ENCODE results near the gene PJA1.

DNA sequence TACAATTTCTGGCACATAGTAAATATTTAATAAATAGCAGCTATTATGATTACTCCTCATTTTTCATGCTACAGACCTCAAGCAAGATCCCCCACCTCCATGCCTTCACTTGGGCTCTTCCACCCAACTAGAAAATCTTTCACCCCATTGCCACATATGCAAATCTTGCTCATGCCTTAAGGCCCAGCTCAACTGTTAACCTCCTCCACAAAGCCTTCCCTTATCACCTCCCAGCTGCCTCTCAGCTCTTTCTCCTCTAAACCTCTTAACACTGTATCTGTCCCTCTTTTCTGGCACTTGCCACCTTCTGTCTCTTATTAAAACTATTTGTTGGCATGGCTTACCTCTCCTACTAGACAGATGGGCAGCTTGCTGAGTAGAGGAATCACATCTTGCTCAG lies 51.5 kb downstream of the PJA1 start:
- TF ChIP-seq CTCF (IDR thresholded peaks at IDR 0.05): no peak
- no peak for TF ChIP-seq POLR2AphosphoS5 (IDR thresholded peaks at IDR 0.05)
- no peak for TF ChIP-seq POLR2A (IDR thresholded peaks at IDR 0.05)

Measured in prostate gland (tissue), 2 donors.